Measurements from ENCODE around the gene MATK.
A peak's percentile ranks its signal among the peaks of the same experiment; 100 is the strongest.

The MATK gene

DNA sequence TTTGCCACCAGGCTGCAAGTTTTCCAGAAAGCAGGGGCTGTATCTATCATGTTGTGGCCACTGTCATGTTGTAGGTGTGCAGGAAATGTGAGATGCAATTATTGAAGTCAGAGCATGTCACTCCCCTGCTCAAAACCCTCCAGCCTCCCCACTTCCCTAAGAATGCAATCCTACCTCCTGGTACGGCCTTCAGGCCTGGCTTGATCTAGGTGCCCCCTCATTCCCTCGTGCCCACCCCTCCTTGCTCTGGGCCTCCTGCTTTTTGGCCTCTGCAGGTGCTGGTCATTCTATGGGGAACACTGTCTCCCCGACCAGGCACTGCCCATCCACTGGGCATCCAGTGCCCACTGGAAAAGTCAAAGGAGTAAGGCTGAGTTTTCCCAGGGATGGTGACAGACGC is 28.5 kb upstream of the MATK start:
- no peak for DNase-seq

DNA sequence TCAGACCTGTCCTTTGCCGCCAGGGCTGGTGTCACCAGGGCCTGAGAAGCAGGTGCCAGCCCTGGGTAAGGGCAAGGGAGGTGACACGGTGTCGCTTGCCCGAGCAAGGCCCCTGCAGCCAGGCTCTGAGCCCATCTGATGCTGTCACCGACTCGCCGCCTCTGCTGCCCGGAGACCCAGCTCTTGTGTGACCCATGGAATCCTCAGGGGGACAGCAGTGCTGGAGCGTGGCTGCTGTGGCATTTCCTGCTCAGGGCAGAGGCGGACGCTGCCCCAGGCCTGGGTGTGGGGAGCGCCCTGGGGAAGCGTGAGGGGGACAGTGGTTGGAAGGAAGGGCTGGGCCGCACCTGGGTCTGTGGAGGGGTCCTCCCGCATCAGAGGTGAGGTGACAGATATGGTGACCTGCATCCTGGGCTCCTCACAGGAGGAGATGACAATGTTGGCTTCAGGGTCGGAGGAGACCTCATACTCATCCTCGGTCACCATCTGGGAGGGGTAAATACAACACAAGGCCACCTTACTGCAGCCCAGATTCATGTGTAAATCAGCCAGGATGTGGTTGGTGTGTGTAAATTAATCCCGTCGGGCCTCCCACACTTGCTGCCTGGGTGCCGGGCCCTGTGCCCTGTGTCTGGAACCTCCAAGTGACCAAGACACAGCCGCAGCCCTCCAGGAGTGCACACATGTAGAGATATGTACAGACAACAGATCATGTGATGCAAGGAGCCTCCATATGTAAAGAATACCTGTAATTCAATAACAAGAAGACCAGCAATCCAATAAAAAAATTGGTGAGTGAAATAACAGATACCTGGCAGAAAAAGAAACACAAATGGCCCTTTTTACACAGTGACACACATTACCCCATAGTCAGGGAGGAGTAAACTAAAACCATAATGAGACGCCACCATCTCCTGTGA is 27.6 kb upstream of the MATK start:
- DNase-seq = peak; percentile 31

DNA sequence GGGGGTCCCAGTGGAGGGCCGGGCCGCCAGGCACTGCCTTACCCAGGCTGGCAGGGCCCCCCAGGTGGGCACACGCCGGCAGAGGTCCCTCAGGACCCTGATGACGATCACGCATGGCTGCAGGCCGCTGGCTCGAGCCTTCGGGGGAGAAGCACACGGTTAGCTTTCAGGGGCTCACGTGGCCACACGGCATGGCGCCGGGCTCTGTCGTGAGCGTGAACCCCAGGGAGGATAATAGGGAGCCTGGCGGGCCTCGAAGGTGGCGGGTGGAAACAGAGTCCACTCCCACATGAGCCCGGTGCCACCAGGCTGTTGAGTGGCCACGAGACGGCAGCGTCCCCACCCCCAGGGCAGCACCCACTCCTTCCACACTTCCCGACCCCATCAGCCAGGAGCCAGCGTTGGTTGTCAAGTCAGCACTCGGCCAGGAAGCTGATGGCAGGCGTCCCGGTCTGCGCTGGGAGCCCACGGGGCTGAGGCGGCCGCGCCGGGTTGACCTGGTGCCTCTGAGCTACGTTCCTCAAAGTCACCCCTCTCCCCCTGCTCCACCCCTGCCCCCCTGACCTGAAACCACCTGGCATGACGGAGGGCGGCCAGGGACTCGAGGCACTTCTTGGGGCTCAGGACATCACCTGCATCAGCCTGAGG is 24.7 kb upstream of the MATK start:
- no peak for DNase-seq

DNA sequence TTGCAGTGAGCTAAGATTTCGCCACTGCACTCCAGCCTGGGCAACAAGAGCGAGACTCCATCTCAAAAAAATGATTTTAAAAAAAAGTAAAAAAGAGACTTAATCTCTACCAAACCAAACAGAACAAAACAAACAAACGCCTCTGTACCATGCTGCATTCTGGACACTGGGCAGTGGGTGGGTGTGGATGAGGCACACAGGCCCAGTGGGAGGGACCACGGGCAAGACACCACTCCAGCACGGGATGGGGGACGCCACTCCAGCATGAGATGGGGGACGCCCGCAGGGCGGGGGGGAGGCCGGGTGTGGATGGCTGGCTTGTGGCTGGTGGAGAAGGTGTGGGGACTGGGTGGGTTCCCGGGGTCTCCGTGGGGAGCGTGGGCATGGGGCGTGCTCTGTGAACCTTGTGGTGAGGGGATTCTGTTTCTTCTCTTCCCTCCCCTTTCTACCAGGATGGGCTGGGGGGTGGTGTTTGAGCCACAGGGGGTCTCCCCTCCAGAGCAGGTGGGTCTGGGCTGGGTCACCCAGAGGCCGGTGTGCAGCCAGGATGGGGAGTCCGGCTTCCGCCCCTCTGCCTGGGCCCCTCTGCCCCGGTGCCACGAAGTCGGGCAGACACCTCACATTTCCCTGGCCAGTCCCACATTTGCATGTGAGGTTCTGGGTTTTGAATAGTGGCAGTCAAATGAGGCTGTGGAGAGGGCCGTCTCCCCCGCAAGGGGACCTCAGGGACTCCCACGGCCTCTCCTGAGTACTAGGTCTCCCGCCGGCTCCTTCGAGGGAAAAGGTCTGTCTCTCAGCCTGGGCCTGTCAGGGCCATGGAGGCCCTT is 23.9 kb upstream of the MATK start:
- DNase-seq = no peak

DNA sequence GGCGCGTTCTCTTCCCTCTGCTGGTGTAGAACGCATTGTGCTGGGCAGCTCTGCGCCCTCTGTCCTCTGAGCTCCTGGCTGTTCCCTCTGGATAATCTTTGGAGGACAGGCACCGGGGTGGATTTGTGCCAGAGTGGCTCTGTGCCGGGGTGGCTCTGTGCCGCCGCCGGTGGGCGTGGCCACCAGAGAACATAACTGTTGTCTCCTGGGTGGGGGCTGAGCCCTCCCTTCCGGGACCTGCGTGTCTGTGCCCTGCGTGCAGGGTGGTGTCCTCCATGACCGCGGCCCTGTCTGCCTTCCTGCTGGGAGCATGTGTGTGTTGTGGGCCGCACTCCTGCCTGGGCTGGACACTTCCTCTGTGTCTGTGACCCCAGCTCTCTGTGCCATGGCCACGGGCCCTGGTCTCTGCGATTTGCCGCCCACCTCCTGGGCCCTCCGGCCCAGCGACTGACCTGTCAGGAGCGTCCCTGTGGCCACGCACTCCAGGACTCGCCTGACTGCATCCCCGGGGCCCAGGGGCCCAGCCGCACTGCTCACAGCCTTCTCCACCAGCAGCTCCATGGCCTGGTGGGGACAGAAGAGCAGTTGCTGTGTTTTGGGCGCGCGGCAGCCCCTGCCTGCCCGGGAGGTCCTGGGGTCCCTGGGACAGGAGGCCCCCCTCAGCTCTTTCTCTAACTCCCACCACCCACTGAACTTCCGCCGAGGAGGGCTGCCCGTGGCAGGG is 22.4 kb upstream of the MATK start:
- no peak for DNase-seq

DNA sequence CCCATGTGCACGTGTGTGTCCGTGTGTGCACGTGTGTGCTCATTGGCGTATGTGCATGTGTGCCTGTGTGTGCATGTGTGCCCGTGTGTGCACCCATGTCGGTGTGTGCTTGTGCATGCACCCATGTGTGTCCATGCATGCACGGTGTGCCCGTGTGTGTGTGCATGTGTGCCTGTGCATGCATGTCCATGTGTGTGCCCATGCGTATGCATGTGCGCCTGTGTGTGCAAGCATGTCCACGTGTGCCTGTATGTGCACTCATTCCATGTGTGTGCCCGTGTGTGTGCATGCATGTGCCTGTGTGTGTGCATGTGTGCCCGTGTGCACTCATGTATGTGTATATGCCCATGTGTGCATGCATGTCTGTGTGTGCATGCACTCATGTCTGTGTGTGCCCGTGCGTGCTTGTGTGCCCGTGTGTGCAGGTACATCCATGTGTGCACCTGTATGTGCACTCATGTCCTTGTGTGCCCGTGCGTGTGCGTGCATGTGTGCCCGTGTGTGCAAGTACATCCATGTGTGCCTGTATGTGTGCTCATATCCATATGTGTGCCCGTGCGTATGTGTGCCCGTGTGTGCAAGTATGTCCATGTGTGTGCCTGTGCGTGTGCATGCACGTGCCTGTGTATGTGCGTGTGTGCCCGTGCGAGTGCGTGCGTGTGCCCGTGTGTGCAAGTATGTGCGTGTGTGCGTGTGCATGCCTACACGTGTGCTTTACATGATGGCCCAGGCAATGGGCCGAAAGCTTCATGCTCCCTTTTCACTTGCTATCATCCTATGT is 21.6 kb upstream of the MATK start:
- DNase-seq = no peak

DNA sequence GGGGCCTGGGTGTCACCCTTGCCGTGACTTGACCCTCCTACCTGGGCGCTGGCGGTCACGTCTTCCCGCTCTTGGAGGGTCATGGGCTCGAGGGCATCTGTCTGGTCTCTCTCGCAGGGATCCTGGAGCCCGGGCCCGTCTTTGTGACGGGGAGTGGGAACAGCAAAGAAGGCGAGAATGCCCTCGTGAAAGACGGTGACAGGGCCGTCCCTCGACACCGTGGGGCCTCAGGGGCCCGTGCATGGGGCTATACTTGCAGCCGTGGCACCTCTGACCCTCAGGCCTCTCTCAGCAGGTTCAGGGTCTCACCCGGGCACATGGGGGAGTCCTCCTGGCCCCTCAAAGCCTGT is 20.9 kb upstream of the MATK start:
- no peak for DNase-seq

DNA sequence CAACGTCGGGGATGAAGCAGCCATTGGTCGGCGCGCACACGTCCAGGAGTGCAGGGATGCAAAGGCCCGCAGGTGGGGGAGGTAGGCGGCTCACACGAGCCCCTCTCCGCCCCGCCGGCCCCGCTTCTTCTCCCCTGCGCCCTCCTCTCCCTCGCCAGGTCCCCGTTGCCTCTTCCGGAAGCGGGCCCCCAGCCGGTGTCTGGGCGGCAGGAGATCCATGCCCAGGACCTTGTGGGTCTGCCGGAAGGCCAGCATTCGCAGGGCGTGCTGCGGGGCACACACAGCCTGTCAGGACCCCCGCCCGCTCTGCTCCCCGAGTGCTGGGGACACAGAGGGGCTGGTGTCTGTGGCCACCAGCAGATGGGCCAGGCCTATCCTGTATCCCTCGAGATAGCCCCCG is 19.7 kb upstream of the MATK start:
- DNase-seq = no peak

DNA sequence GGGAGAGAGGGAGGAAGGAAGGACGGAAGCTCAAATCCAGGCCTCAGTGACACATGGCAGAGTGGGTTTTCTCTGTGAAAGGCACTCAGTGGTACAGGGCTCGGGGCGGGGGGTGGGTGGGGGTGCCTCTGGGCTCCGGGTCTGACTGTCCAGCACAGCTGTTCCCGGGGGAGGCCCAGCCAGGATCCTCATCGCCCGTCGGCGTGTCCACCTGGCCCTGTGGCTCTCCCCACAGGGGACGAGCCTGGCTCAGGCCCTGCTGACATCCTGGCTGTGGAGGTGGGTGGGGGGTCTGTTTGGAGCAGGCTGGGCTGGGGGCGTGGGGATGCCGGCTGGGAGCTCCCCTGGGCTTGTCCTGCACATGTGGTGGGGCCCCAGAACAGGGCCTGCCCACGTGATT is 18.2 kb upstream of the MATK start:
- DNase-seq = no peak

DNA sequence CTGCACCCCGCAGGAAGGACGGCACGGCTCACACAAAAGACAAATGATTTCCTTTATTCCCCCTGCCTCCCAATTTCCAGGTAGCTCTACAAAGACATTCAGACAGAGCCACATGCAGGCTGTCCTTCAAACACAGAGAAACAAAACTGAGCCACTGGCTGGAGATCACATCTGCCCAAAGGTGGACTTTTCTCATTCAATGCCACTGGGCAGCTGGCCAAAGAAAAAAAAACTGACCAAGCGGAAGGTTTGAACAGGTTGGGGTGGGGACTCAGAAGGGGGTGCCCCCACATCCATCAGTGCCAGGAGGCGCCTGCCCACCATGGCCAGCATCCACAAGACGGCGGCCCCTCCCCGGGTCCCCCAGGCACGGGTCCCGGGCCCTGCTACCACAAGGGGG is 17.8 kb upstream of the MATK start:
- no peak for DNase-seq

DNA sequence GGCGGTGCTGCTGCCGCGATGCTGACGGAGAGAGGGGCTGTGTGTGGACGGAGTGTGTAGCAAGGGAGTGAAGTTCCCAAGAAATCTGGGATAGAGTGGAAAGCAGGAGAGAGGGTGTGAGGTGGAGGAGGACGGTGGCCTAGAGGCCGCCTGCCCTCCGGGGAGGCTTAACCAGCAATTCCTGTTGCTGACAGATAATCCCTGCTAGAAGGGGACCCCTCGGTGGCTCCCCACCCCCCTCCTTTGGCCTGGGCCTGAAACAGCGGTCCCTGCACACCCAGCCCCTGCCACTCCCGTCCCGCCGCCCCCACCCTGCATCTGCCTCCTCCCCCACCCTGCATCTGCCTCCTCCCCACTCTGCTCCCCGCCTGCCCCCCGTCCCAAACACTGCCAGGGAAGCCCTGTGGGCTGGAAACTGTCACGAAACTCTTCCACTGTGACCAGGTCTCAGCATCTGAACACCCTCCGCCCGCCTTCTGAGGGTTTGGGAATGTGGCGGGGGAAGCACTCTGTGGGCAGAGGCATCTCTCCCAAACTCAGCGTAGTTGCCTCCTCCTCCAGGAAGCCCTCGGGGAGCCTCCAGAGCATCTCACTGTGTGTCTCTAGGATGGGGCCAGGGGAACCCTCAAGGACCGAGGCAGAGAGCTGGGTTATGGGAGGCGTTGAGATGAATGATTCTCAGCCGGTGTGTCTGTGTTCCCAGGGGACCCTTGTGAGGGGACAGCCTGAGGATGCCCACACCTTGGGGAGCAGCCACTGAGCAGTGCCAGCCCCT is 17.1 kb upstream of the MATK start:
- DNase-seq = no peak

DNA sequence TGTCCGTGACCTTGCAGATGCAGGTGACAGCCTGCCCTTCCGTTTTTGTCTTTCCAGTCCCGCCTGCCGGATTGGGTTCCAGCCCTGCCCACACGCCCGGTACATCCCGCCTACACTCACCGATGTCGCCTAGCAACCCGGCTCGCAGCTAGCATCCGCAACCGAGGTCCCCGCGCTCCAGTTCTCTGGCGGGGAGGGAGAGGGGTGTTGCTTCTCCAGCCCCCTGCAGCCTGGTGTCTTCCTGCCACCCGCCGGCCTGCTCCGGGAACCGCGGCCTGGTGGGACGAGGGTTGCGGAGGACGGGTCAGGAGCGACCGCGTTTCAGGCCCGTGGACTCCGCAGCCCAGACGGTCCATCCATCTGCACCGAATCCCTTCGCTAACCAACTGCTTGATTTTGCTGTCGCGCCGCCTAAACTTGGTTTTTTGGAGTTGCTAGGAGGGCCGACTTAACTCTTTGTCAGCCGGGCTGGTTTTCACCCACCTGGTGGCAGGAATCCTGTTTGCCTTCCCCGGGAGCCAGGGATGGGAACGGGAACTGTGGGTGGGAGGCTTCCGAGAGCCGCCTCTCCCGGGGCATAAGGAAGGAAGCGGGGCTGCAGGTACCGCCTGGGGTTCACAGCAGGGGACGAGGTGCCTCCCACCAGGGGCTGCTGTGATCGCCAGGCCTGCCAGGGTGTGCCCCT is 15.4 kb upstream of the MATK start:
- peak; percentile 77 for DNase-seq

DNA sequence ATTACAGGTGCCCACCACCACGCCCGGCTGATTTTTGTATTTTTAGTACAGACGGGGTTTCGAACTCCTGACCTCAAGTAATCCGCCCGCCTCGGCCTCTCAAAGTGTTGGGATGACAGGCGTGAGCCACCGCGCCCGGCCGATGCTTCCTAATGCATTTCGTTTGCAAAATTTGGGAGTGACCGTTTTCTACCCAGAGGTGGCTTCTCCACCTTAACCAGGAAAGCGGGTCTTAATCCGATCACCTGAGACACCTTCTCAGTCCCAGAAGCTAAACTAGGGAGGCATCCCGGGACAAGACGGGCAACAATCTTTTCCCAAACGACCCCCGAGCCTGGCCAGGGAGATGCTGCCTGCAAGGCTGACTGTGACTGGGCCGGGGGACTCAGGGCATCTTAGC is 14.8 kb upstream of the MATK start:
- DNase-seq = no peak

DNA sequence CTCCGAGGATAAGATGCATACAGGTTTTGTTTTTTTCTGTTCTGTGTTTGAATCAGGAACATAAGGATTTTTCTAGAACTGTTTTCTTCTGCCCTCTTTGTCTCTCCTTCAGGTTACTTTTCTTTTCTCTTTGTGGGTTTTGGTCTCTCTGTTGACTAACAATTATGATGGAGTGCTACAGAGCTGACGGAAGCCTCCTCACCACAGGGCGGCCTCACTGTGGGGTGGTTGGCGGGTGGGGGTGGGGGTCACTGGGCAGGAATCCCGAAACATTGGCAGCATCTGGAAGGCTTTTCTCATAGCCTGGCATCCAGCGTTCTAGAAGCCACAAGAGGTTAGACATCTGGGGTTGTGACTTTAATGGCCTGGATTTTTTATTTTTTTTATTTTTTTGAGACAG is 12.0 kb upstream of the MATK start:
- DNase-seq = peak; percentile 55

DNA sequence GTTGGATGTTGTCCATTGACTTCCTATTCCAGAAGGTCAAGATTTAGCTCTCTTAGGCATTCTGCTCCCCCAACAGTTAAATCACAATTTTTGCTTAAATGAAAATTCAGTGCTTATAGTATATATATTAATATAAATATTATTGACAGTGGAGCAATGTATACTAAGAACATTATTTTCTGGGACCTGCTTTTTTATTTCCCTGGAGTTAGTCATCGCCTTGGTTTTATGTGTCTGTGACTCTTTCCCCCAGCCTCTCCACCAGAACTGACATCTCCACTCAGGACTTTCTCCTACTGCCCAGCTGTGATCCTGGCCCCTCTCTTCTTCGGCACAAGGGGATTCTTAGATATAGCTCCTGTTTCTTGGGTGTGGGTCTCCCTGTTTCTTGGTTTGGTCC is 10.2 kb upstream of the MATK start:
- DNase-seq = no peak

DNA sequence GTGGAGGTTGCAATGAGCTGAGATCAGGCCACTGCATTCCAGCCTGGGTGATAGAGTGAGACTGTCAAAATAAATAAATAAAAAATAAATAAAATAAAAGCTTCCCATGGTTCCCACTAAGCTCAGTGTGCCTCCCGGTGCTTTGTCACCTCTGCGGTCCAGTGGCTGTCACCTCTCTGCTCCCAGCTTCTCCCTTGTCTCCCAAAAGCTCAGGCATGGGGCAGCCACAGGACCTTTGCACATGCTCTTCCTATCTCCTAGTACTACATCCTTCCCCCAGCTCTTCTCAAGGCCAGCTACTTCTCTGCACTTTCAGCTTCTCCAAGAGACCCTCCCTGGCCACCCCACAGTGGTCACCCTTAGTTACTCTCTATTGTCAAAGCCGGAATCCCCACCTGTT is 7.6 kb upstream of the MATK start:
- no peak for DNase-seq

DNA sequence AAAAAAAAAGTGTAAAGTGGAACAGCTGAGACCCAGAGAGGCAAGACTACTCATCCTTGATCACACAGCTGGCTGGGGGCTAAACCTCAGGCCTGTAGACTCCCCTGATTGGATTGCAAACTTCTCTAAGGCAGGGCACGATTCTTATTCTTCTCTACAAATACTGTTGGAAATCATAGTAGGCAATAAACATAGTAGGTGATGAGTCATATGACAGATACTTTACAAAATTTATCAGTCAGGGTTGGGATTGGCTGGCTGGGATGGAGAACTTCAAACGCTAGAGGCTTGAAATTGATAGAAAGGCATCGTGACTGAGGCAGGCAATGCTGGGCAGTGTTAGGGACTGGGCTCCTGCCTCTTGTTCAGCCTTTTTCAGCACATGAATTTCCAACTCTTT is 5.9 kb upstream of the MATK start:
- DNase-seq = no peak

DNA sequence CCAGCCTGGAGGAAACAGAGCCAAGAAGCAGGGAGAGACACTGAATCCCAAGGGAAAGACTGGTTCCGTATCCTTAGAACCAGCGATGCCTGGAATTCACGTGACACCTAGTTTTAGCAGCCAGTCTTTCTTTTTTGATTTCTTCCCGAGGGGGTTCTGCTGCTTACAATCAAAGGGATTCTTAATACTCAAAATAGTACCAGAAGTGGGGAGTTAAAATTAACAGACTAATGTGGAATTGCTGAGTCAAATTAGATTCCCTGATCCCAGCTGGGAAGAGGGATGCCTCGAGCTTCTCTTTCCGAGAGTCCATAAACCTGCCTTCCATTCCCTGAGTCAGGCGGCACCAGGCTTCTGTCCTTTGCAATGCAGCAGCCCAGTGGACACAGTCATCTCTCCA is 4.8 kb upstream of the MATK start:
- DNase-seq = no peak

DNA sequence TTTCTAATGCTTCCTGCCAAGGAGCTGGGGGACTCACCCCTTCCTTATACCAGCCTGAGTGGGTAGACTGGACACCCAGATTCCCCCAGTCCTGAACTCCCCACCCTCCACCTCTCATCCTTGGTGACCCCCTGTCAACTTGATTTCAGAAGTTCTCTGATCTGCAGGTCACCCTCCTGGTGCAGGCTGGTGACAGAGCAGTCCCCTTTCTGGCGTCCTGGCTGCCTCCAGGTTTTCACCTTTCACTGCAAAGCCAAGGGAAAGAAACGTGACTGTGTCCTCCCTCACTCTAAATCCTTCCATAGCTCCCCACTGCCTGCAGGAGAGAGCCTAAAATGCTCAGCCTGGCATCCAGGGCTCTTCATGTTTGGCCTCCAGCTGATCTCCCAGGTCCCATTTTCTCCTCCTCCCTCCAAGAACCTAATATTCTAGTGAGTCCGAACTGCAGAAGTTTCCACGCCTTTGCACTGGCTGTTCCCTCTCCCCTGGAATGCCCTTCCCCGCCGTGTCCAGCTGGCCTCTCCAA is 4.1 kb upstream of the MATK start:
- no peak for DNase-seq

DNA sequence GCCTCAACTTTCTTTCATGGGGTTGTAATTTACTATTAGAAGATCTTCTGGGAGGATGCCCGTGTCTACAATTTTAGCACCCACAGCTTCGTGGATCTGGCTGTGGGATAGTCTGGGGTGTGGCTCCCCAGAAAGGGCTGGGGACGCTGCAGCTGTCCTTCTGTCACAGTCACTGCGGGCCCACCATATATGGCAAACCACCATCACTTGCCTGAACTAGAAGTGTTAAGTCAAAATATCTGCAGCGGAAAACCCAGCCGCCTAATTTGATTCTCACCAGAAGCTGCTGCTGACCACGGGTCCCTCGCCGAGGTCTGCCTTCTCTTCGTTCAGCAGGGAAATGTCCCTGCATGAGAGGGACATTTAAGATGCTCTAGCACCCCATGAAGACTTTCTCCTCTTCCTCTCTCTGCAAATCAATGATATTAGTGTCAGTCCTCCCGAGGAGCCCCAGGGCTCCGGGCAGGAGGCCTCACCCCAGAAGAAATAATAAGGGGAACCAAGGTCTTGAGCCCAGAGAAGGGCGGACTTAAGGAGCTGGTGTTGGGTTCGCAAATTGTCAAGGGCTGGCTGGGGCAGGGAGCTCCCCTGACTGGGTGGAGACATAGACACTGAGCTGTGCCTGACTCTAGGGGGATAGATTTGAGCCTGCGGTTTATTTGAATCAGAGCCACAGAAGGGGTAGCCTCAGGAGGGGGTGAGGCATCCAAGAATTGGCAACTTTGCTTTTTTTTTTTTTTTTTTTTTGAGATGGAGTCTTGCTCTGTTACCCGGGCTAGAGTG is 3.0 kb upstream of the MATK start:
- DNase-seq = no peak
